ENCODE data around the gene WFIKKN2. TPM values are rescaled to one million over a fixed set of nuclear protein-coding genes. Genes with fewer than 3 reads are reported as not detected.

Gene WFIKKN2
- total RNA-seq, 1 experiment from 2014 or later, result not detected

DNA sequence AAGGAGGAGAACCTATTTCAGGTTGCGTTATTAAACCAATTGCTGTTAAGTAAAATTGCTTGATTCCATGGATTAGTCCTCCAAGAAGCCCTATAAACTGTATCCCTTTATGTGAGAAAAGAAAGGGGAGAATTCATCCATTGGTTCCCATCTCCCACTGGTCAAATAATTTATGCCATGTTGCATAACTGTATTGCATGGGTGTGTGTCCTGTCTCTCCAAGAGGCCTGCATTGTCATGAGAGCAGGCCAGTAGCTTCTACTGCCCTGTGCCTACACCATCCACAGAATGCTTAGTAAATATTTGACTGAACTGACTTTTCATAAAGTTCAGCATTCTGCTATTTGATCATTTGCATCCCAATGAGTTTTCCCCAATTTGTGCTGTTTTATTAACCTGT lies 42.5 kb downstream of the WFIKKN2 start:
- H3K4me1 ChIP-seq, result peaks cover 8% of the 10 kb centered on the region
- no TSS peak for BruUV-seq (replicated peaks)
- CTCF ChIA-PET, result interaction anchor here (1.4 kb wide), 1 partner anchor 27 kb away, joined by 3 read pairs; no protein-coding TSS in a partner anchor
- Mint-ChIP-seq H3K36me3 (ENCODE audit: insufficient read depth, unreplicated experiment) (no peaks in the 10 kb centered on the region), H3K27ac (ENCODE audit: unreplicated experiment) (no peak overlapping the region), H3K4me3 (ENCODE audit: unreplicated experiment) (no peak overlapping the region), H3K9me3 (ENCODE audit: unreplicated experiment) (no peaks in the 10 kb centered on the region), H3K27me3 (ENCODE audit: insufficient read depth, unreplicated experiment) (no peaks in the 10 kb centered on the region), H3K4me1 (ENCODE audit: low read depth, unreplicated experiment) (peaks cover 6% of the 10 kb centered on the region)
- POLR2A ChIA-PET, result no interaction called here
- DNase-seq, result no peak
- TF ChIP-seq, protein P1, sequence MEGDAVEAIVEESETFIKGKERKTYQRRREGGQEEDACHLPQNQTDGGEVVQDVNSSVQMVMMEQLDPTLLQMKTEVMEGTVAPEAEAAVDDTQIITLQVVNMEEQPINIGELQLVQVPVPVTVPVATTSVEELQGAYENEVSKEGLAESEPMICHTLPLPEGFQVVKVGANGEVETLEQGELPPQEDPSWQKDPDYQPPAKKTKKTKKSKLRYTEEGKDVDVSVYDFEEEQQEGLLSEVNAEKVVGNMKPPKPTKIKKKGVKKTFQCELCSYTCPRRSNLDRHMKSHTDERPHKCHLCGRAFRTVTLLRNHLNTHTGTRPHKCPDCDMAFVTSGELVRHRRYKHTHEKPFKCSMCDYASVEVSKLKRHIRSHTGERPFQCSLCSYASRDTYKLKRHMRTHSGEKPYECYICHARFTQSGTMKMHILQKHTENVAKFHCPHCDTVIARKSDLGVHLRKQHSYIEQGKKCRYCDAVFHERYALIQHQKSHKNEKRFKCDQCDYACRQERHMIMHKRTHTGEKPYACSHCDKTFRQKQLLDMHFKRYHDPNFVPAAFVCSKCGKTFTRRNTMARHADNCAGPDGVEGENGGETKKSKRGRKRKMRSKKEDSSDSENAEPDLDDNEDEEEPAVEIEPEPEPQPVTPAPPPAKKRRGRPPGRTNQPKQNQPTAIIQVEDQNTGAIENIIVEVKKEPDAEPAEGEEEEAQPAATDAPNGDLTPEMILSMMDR (IDR thresholded peaks at IDR 0.05; ENCODE audit: insufficient read depth in 1 of 2, low read depth in 1 of 2, low read length in 1 of 2, severe bottlenecking in 1 of 2, unreplicated experiment in 1 of 2), result no peak
- H3K36me3 ChIP-seq (ENCODE audit: control insufficient read depth, insufficient read depth, low read length), result no peaks in the 10 kb centered on the region
- intact Hi-C loops (cut with micrococcal nuclease; ENCODE audit: unreplicated experiment), result no loop called here
- H3K9me3 ChIP-seq, result peaks cover 9% of the 10 kb centered on the region
- H3K4me3 ChIP-seq (ENCODE audit: low read depth, low read length), result no peak overlapping the region
- H3K27me3 ChIP-seq (replicated peaks; ENCODE audit: control insufficient read depth, insufficient read depth, low read length), result no peaks in the 10 kb centered on the region

GRCh38 chr17:50879086-50879485 lies 43.7 kb downstream of the WFIKKN2 start:
- POLR2A ChIA-PET, result interaction anchor here (1.1 to 1.2 kb wide), 2 partner anchors 12 to 13 kb away, joined by 3 to 5 read pairs; partner anchors contain the start of gene TOB1
- no TSS peak for BruUV-seq (replicated peaks)
- Mint-ChIP-seq H3K4me1 (ENCODE audit: low read depth, unreplicated experiment) (peaks cover 16% of the 10 kb centered on the region), H3K27ac (ENCODE audit: unreplicated experiment) (no peak overlapping the region), H3K4me3 (ENCODE audit: unreplicated experiment) (no peak overlapping the region), H3K9me3 (ENCODE audit: unreplicated experiment) (no peaks in the 10 kb centered on the region), H3K27me3 (ENCODE audit: insufficient read depth, unreplicated experiment) (no peaks in the 10 kb centered on the region), H3K36me3 (ENCODE audit: insufficient read depth, unreplicated experiment) (peaks cover 4% of the 10 kb centered on the region)
- TF ChIP-seq, protein P1 (IDR thresholded peaks at IDR 0.05; ENCODE audit: insufficient read depth in 1 of 2, low read depth in 1 of 2, low read length in 1 of 2, severe bottlenecking in 1 of 2, unreplicated experiment in 1 of 2), result no peak
- peaks cover 17% of the 10 kb centered on the region for H3K4me1 ChIP-seq
- intact Hi-C loops (cut with micrococcal nuclease; ENCODE audit: unreplicated experiment), result no loop called here
- H3K27me3 ChIP-seq (replicated peaks; ENCODE audit: control insufficient read depth, insufficient read depth, low read length), result no peaks in the 10 kb centered on the region
- H3K4me3 ChIP-seq (ENCODE audit: low read depth, low read length), result no peak overlapping the region
- H3K36me3 ChIP-seq (ENCODE audit: control insufficient read depth, insufficient read depth, low read length), result no peaks in the 10 kb centered on the region
- CTCF ChIA-PET, result interaction anchor here (0.9 kb wide), 1 partner anchor 16 kb away, joined by 3 read pairs; no protein-coding TSS in a partner anchor
- DNase-seq, result no peak
- peaks cover 9% of the 10 kb centered on the region for H3K9me3 ChIP-seq

- CTCF ChIA-PET, result no interaction called here
- DNase-seq, result no peak
- H3K4me1 ChIP-seq, result peaks cover 31% of the 10 kb centered on the region
- POLR2A ChIA-PET, result no interaction called here
- no peaks in the 10 kb centered on the region for H3K36me3 ChIP-seq (ENCODE audit: control insufficient read depth, insufficient read depth, low read length)
- no TSS peak for BruUV-seq (replicated peaks)
- H3K9me3 ChIP-seq, result peaks cover 9% of the 10 kb centered on the region
- Mint-ChIP-seq H3K27ac (ENCODE audit: unreplicated experiment) (peak overlapping the region; percentile 36), H3K36me3 (ENCODE audit: insufficient read depth, unreplicated experiment) (peaks cover 6% of the 10 kb centered on the region), H3K27me3 (ENCODE audit: insufficient read depth, unreplicated experiment) (no peaks in the 10 kb centered on the region), H3K4me1 (ENCODE audit: low read depth, unreplicated experiment) (peaks cover 25% of the 10 kb centered on the region), H3K4me3 (ENCODE audit: unreplicated experiment) (no peak overlapping the region), H3K9me3 (ENCODE audit: unreplicated experiment) (no peaks in the 10 kb centered on the region)
- no peaks in the 10 kb centered on the region for H3K27me3 ChIP-seq (replicated peaks; ENCODE audit: control insufficient read depth, insufficient read depth, low read length)
- TF ChIP-seq, protein P1 (IDR thresholded peaks at IDR 0.05; ENCODE audit: insufficient read depth in 1 of 2, low read depth in 1 of 2, low read length in 1 of 2, severe bottlenecking in 1 of 2, unreplicated experiment in 1 of 2), result no peak
- intact Hi-C loops (cut with micrococcal nuclease; ENCODE audit: unreplicated experiment), result no loop called here
- H3K4me3 ChIP-seq (ENCODE audit: low read depth, low read length), result no peak overlapping the region
Observed at GRCh38 chr17:50881182-50881581, 45.8 kb downstream of the WFIKKN2 start.
